Liver (tissue), 9 donors: ENCODE measurements around the gene MVB12B. TPM values are rescaled to one million over a fixed set of nuclear protein-coding genes. Genes with fewer than 3 reads are reported as not detected.

Source experiments
- DNase-seq: peaks from one replicate; pipeline ENCODE4 v3.0.0-alpha.2; 2017; ENCODE audit warnings: low spot score
- H3K27ac ChIP-seq, 2 donors: one replicate each; pipeline ENCODE4 v1.7.0; 2013; ENCODE audit warnings: inconsistent platforms in 2 of 2, low read length in 2 of 2, control low read depth in 1 of 2, low read depth in 1 of 2, mild to moderate bottlenecking in 1 of 2
- H3K27me3 ChIP-seq, 4 donors: one replicate each; pipeline versions ENCODE4 v1.6.1 to v1.7.0; 2013; ENCODE audit warnings: low read length in 3 of 4, inconsistent platforms in 1 of 4, mild to moderate bottlenecking in 1 of 4, moderate library complexity in 1 of 4; ENCODE audit not compliant: control insufficient read depth in 4 of 4, insufficient read depth in 4 of 4
- H3K36me3 ChIP-seq, 4 donors: one replicate each; pipeline versions ENCODE4 v1.6.1 to v1.7.0; 2013; ENCODE audit warnings: low read length in 3 of 4, mild to moderate bottlenecking in 3 of 4, low read depth in 1 of 4, moderate library complexity in 1 of 4; ENCODE audit not compliant: control insufficient read depth in 4 of 4, insufficient read depth in 3 of 4
- H3K4me1 ChIP-seq, 4 donors: one replicate each; pipeline versions ENCODE4 v1.6.1 to v1.7.0; 2013; ENCODE audit warnings: low read length in 3 of 4, mild to moderate bottlenecking in 3 of 4, moderate library complexity in 1 of 4; ENCODE audit not compliant: control insufficient read depth in 4 of 4, insufficient read depth in 4 of 4
- H3K4me3 ChIP-seq, 3 donors: one replicate each; pipeline versions ENCODE4 v1.6.1 to v1.7.0; 2013; ENCODE audit warnings: low read length in 3 of 3, control low read depth in 1 of 3, low read depth in 1 of 3, mild to moderate bottlenecking in 1 of 3
- H3K9ac ChIP-seq, 2 donors: one replicate each; pipeline ENCODE4 v1.7.0; 2013; ENCODE audit warnings: low read length in 2 of 2, mild to moderate bottlenecking in 2 of 2, moderate library complexity in 2 of 2, control low read depth in 1 of 2, low read depth in 1 of 2
- H3K9me3 ChIP-seq, 4 donors: one replicate each; pipeline versions ENCODE4 v1.6.1 to v1.7.0; 2013; ENCODE audit warnings: low read length in 3 of 4; ENCODE audit not compliant: control insufficient read depth in 4 of 4
- FOXA2 ChIP-seq: IDR thresholded peaks from 2 replicates; pipeline ENCODE4 v1.6.1; 2016; ENCODE audit warnings: antibody characterized with exemption
- GABPA ChIP-seq, 2 donors: IDR thresholded peaks in 1 of 2; conservative IDR thresholded peaks in 1 of 2; 2 replicates each; pipeline ENCODE4 v1.6.1; 2016; ENCODE audit warnings: antibody characterized with exemption in 2 of 2, mild to moderate bottlenecking in 1 of 2, moderate library complexity in 1 of 2
- HNF4A ChIP-seq, 2 donors: conservative IDR thresholded peaks; 2 replicates each; pipeline ENCODE4 v1.6.1; 2016; ENCODE audit warnings: antibody characterized with exemption in 2 of 2, mild to moderate bottlenecking in 2 of 2
- HNF4G ChIP-seq: IDR thresholded peaks from 2 replicates; pipeline ENCODE4 v1.6.1; 2016; ENCODE audit warnings: antibody characterized with exemption
- JUND ChIP-seq, 2 donors: IDR thresholded peaks; 2 replicates each; pipeline ENCODE4 v1.6.1; 2016; ENCODE audit warnings: antibody characterized with exemption in 2 of 2
- MAX ChIP-seq: IDR thresholded peaks from 2 replicates; pipeline ENCODE4 v1.6.1; 2016; ENCODE audit warnings: antibody characterized with exemption
- NR2F2 ChIP-seq: IDR thresholded peaks from 2 replicates; pipeline ENCODE4 v1.6.1; 2016; ENCODE audit warnings: antibody characterized with exemption
- RAD21 ChIP-seq, 2 donors: IDR thresholded peaks; 2 replicates each; pipeline ENCODE4 v1.6.1; 2016; ENCODE audit warnings: antibody characterized with exemption in 2 of 2, mild to moderate bottlenecking in 2 of 2
- SP1 ChIP-seq: IDR thresholded peaks from 2 replicates; pipeline ENCODE4 v1.6.1; 2018; ENCODE audit warnings: antibody characterized with exemption, mild to moderate bottlenecking
- TAF1 ChIP-seq: conservative IDR thresholded peaks from 2 replicates; pipeline ENCODE4 v1.6.1; 2016; ENCODE audit warnings: antibody characterized with exemption, mild to moderate bottlenecking
- WGBS: extraction: QIAGEN DNeasy Blood & Tissue Kit; methylation state at CpG from one replicate; pipeline ENCODE4 v1.1.7; 2013; 5-methylcytosine and 5-hydroxymethylcytosine counted together
- polyA plus RNA-seq, 2 donors: library from polyadenylated mRNA; stranded (reverse) in 1 of 2; unstranded in 1 of 2; fragments of 200-250 nt in 1 of 2; fragments of >200 nt in 1 of 2; fragmentation: Nextera tagmentation in 1 of 2; extraction: Ambion mirVana in 1 of 2; gene quantifications; one replicate each; pipeline versions ENCODE4 v1.2.1 to v1.2.3, GENCODE V29; 2013 to 2015
- total RNA-seq, 2 donors: library from RNA; depleted of rRNA; stranded (reverse); fragments of >200 nt; gene quantifications; one replicate each; pipeline ENCODE4 v1.2.3, GENCODE V29; 2014
- TF ChIP-seq, protein P1 (sequence below): IDR thresholded peaks from 2 replicates; pipeline ENCODE4 v1.6.1; 2016; ENCODE audit warnings: antibody characterized with exemption, mild to moderate bottlenecking
- TF ChIP-seq, protein P2 (sequence below): IDR thresholded peaks from 2 replicates; pipeline ENCODE4 v1.6.1; 2016; ENCODE audit warnings: antibody characterized with exemption
- donor health status: healthy.
- donor health status: healthy.
- donor health status: healthy.
- donor health status: healthy.
- donor health status: healthy.

Gene MVB12B
- total and polyA plus RNA-seq, 4 donors = 5.3 to 12.4 (median 8.4) TPM

- H3K36me3 ChIP-seq = peaks cover 2 to 26% (median 9%) of the 10 kb centered on the region in 4 donors
- no peaks in the 10 kb centered on the region for H3K9me3 ChIP-seq
- no peaks in the 10 kb centered on the region for H3K4me1 ChIP-seq
- no peaks in the 10 kb centered on the region for H3K27me3 ChIP-seq
- no peak for TF ChIP-seq HNF4G
- no peak for TF ChIP-seq SP1
- WGBS = 97% methylated on average over 13 of the region's 13 CpGs
- H3K4me3 ChIP-seq = no peak overlapping the region
- no peak for DNase-seq
- no peak overlapping the region for H3K27ac ChIP-seq
- H3K9ac ChIP-seq = no peak overlapping the region
Measured at GRCh38 chr9:126481862-126482261, 155.2 kb downstream of the MVB12B start.

GRCh38 chr9:126482361-126483044, 155.9 kb downstream of the MVB12B start:
- H3K36me3 ChIP-seq = peaks cover 2 to 26% (median 9%) of the 10 kb centered on the region in 4 donors
- TF ChIP-seq HNF4G (no peak), HNF4A (conservative IDR thresholded peaks at IDR 0.05) (no peak), JUND (IDR thresholded peaks at IDR 0.05) (no peak), GABPA (IDR thresholded peaks at IDR 0.05 in 1 of 2, conservative IDR thresholded peaks at IDR 0.05 in 1 of 2) (no peak), FOXA2 (no peak), NR2F2 (no peak), RAD21 (IDR thresholded peaks at IDR 0.05) (no peak), MAX (no peak), SP1 (no peak)
- TF ChIP-seq, protein P1, sequence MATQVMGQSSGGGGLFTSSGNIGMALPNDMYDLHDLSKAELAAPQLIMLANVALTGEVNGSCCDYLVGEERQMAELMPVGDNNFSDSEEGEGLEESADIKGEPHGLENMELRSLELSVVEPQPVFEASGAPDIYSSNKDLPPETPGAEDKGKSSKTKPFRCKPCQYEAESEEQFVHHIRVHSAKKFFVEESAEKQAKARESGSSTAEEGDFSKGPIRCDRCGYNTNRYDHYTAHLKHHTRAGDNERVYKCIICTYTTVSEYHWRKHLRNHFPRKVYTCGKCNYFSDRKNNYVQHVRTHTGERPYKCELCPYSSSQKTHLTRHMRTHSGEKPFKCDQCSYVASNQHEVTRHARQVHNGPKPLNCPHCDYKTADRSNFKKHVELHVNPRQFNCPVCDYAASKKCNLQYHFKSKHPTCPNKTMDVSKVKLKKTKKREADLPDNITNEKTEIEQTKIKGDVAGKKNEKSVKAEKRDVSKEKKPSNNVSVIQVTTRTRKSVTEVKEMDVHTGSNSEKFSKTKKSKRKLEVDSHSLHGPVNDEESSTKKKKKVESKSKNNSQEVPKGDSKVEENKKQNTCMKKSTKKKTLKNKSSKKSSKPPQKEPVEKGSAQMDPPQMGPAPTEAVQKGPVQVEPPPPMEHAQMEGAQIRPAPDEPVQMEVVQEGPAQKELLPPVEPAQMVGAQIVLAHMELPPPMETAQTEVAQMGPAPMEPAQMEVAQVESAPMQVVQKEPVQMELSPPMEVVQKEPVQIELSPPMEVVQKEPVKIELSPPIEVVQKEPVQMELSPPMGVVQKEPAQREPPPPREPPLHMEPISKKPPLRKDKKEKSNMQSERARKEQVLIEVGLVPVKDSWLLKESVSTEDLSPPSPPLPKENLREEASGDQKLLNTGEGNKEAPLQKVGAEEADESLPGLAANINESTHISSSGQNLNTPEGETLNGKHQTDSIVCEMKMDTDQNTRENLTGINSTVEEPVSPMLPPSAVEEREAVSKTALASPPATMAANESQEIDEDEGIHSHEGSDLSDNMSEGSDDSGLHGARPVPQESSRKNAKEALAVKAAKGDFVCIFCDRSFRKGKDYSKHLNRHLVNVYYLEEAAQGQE = no peak
- TF ChIP-seq, protein P2, sequence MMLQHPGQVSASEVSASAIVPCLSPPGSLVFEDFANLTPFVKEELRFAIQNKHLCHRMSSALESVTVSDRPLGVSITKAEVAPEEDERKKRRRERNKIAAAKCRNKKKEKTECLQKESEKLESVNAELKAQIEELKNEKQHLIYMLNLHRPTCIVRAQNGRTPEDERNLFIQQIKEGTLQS = no peak
- WGBS = 86% methylated on average over 45 of the region's 45 CpGs
- no peak overlapping the region for H3K4me3 ChIP-seq
- no peaks in the 10 kb centered on the region for H3K27me3 ChIP-seq
- H3K4me1 ChIP-seq = no peaks in the 10 kb centered on the region
- DNase-seq = no peak
- H3K9me3 ChIP-seq = no peaks in the 10 kb centered on the region
- no peak overlapping the region for H3K9ac ChIP-seq
- no peak overlapping the region for H3K27ac ChIP-seq

- Histone ChIP-seq H3K36me3 (peaks cover 2 to 26% (median 9%) of the 10 kb centered on the region in 4 donors), H3K9me3 (no peaks in the 10 kb centered on the region), H3K4me3 (no peak overlapping the region), H3K4me1 (no peaks in the 10 kb centered on the region), H3K9ac (no peak overlapping the region), H3K27ac (no peak overlapping the region), H3K27me3 (no peaks in the 10 kb centered on the region)
- TF ChIP-seq FOXA2 (no peak), TAF1 (no peak), RAD21 (IDR thresholded peaks at IDR 0.05) (no peak)
- 92% methylated on average over 13 of the region's 13 CpGs for WGBS
- no peak for DNase-seq
Measured at GRCh38 chr9:126483468-126484073, 156.9 kb downstream of the MVB12B start.
